Ramos (cell line): Measurements from ENCODE around the gene PSMG2.
"Not testable (repeated sequence)": the region's sequence is repeated elsewhere in the genome, so short reads cannot be mapped to it uniquely, and the experiment has no call there.

Experiments used
- in situ Hi-C: fragments of 300-500 bp; cut with MboI; formaldehyde crosslinking; loops from one replicate; pipeline ENCODE4 v1.14.3; 2022; ENCODE audit warnings: low sequenced_read_pairs; ENCODE audit not compliant: unreplicated experiment

PSMG2 gene

DNA sequence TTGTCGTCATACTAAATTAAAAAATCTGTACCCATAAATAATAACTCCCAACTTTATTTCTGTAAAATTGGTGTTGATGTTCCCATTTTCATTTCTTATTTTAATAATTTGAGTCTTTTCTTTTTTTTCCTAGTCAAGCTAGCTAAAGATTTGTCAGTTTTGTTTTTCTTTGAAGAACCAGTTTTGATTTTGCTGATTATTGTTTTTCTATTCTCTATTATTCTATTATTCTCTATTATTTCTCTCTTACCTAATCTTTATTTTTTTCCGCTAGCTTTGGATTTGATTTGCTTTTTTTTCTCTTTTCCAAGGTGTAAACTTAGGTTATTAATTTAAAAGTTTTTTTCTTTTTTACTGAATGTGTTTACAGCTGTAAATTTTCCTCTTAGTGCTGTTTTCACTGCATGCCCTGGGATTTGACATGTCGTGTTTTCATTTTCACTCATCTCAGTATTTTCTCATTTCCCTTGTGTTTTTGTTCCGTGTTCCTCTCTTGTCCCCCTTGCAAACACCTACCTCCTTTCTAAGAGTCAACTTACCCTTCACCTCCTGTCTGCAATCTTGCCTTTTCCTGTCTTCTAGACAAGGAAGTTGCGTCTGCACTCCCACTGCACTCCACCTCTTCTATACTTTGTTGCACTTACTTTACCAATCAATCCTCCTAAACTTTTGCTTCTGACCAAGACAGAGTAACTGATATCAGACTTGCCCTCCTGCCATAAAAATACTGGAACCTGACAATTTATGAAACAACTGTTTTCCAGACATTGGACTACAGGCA lies 18.8 kb downstream of the PSMG2 start:
- in situ Hi-C loops: no loop called here

DNA sequence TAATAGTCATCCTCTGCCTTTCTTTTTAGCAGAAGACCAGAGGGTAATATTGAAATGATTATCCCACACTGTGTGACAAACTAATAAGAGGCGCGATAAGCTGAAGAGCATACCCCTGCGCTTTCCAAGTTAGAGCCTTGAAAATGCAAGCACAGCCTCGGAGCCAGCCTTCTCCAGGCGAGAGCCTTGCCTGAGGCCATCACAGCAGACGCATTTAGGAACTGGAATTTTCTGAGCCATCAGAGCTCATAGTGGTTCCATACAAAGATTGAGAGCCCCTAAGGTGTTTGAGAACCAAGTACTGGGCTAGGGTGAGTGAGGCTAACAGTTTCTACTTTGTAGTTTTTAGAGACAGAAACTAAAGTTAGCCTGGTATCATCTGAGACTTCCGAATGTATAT lies 19.9 kb downstream of the PSMG2 start:
- in situ Hi-C loops: no loop called here

GRCh38 chr18:12726331-12726730 lies 23.5 kb downstream of the PSMG2 start:
- in situ Hi-C loops: loop anchor here (25.0 kb wide), 1 partner anchor 436 kb away; no protein-coding TSS in a partner anchor

- in situ Hi-C loops: loop anchor here (25.0 kb wide), 1 partner anchor 435 kb away; no protein-coding TSS in a partner anchor
Observed at GRCh38 chr18:12726774-12727550, 24.1 kb downstream of the PSMG2 start.

DNA sequence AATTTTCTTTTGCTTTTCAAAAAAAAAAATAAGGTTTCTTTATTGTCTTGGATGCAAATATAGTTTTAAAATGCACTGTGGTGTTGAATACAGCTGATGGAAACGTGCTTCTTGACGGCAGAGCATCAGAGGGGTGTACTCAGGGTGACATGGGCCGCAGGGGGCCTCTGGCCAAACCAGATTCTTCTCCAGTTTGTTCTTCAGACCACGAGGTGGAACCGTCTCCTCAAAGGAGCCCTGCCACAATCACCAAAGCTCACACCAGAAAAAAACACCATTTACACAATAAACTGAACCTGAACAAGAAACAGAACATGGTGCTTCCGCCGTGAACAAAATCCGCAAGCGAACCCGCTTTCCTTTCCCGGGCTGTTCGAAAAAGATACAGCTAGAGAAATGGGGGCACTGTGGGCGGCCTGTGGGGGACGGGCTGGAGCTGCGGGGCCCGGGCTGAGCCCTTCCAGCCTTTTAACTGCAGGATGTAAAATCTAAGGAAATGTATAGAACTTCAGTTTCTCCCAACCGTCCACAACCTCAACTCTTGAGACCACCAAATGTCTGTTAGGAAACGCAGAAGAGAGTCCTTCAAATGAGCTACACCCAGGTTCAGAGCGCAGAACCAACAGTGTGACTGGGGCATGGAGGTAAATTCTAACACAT lies 34.5 kb downstream of the PSMG2 start:
- in situ Hi-C loops: loop anchor here (25.0 kb wide), 1 partner anchor 425 kb away; no protein-coding TSS in a partner anchor

DNA sequence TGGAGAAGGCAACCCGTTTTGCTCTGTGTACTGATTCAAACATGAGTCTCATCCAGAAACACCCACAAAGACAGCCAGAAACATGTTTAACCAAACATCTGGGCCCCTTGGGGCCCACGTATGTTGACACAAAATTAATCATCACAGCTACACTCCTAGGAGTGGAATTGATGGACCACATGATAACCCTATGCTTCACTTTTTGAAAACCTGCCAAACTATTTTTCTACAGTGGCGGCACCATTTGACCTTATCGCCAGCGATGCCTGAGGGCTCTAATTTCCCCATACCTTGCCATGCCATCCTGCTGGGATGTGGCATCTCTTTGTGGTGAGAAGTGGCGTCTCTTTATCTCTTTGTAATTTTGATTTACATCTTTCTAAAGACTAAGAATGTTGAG lies 38.5 kb downstream of the PSMG2 start:
- in situ Hi-C loops: loop anchor here (25.0 kb wide), 1 partner anchor 421 kb away; no protein-coding TSS in a partner anchor

GRCh38 chr18:12742453-12742852 lies 39.6 kb downstream of the PSMG2 start:
- in situ Hi-C loops: loop anchor here (25.0 kb wide), 1 partner anchor 420 kb away; no protein-coding TSS in a partner anchor

- in situ Hi-C loops: loop anchor here (25.0 kb wide), 1 partner anchor 418 kb away; no protein-coding TSS in a partner anchor
Observed at GRCh38 chr18:12744103-12744502, 41.3 kb downstream of the PSMG2 start.

DNA sequence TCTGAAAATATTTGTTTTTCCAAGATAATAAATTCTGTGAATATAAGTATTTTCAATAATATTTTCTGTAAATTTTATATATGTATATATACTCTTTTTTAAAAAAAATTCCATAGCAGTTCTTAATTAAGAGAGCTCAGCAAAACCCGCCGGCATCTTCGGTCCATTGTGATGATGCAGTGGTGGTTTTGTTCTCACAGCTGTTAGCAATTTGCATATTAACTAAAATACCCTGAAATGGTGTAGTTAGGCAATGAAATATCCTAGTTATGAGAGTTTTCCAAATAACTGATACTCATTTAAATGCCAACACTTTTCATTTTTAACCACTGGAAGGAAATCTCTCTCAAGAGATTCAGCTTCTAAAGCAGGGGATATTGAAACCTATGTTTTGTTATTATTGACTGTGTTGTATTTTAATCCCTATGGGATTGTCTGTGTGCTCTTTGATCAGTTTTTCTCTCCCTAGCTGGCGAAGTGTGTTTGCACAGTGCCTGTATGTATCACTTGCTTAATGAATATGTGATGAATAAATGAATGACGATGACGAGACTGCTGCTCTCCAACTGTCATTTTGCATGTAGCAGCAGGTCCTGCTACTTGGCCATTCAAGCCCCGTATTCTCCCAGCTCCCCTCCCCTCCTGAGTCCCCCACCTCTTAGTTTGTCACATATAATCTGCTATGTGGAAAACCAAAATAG lies 42.4 kb downstream of the PSMG2 start:
- in situ Hi-C loops: loop anchor here (5.0 to 25.0 kb wide), 2 partner anchors 147 to 417 kb away; no protein-coding TSS in a partner anchor

GRCh38 chr18:12747530-12748315 lies 44.9 kb downstream of the PSMG2 start:
- in situ Hi-C loops: loop anchor here (5.0 to 25.0 kb wide), 2 partner anchors 145 to 415 kb away; no protein-coding TSS in a partner anchor

- in situ Hi-C loops: loop anchor here (5.0 to 25.0 kb wide), 2 partner anchors 144 to 414 kb away; no protein-coding TSS in a partner anchor
Observed at GRCh38 chr18:12748671-12749070, 45.8 kb downstream of the PSMG2 start.

DNA sequence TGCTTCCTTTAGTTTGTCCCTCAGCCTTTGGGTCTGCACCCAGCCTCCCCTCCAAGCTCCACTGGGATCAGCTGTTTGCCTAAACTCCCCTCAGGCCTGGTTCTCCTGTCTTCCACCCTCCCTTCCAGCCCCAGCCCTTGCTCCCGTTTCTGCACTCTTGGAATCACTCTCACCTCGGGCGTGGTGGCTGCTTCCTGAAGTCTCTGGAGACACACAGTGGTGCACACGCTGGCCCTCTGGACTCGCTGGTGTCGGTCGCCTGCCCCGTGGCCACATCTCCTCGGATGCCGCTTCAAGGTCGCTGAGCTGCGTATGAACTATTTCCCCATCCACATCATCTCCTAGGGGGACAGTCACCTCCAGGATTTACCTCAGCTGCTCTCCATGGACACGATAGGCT lies 46.3 kb downstream of the PSMG2 start:
- in situ Hi-C loops: loop anchor here (5.0 to 25.0 kb wide), 2 partner anchors 143 to 413 kb away; no protein-coding TSS in a partner anchor

DNA sequence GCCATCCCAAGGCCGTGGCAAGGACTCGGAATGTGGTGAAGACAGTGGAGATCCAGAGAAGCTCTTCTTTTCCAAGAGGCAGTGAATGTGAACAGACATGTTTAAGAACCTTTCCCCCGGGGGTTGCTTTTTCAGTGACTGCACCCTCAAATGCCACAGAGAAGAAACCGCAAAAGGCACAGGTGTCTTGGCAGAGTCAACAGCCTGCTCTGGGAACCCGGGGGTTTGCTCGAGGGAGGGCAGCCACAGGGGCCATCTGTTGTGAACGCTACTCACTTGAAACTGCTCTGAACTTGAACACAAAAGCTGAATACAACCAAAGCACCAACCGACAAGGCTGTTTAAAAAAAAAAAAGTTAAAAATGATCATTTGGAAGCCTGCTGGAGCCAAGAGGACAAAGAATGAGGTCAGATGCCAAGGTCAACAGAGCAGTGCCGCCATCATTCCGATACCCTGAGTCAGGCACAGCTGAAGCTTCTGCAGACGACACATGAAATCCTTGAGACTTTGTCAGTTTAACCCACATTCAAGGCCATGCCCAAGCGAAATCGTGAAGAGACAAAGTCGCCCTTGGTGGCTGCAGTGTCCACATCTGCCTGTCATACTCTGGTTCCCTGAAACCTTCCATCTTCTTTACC lies 47.4 kb downstream of the PSMG2 start:
- in situ Hi-C loops: no loop called here

- in situ Hi-C loops: no loop called here
Observed at GRCh38 chr18:12750715-12751502, 48.1 kb downstream of the PSMG2 start.

GRCh38 chr18:12751503-12751884 lies 48.7 kb downstream of the PSMG2 start:
- in situ Hi-C loops: no loop called here

GRCh38 chr18:12751891-12752290 lies 49.0 kb downstream of the PSMG2 start:
- in situ Hi-C loops: no loop called here

- in situ Hi-C loops: no loop called here
Observed at GRCh38 chr18:12754511-12754910, 51.7 kb downstream of the PSMG2 start.

DNA sequence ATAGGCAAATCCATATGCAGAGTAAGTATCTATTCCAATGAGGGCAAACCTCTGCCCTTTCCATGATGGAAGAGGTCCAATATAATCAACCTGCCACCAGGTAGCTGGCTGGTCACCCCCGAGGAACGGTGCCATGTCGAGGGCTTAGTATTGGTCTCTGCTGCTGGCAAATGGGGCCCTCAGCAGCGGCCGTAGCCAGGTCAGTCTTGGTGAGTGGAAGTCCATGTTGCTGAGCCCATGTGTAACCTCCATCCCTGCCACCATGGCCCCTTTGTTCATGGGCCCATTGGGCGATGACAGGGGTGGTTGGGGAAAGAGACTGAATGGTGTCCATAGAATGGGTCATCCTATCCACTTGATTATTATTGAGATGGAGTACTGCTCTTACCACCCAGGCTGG lies 52.8 kb downstream of the PSMG2 start:
- in situ Hi-C loops: not testable (repeated sequence)
